ENCODE results near the gene EPAS1. TPM values are rescaled to one million over a fixed set of nuclear protein-coding genes. Genes with fewer than 3 reads are reported as not detected.

EPAS1 gene
- total and polyA plus RNA-seq, 2 of the 13 experiments (the other 11 are each of a cell fraction or from before 2014, with no cell fraction given): 47.1 to 182 TPM

GRCh38 chr2:46264447-46264846 is 32.8 kb upstream of the EPAS1 start:
- FAIRE-seq (no peak), DNase-seq (ENCODE audit: low spot score) (no peak), ATAC-seq (peak; percentile 75)
- no peak overlapping the region for H3K4me2 ChIP-seq (ENCODE audit: low read depth, low read length)
- ChIA-PET CTCF (ENCODE audit: low intra/inter-chr PET ratio, low total read pairs) (no interaction called here), POLR2A (interaction anchor here (0.7 kb wide), 1 partner anchor 82 kb away, joined by 3 read pairs; no protein-coding TSS in a partner anchor)
- H2AFZ ChIP-seq (ENCODE audit: low read length): no peak overlapping the region
- H3K4me3 ChIP-seq (replicated peaks in 1 of 3; ENCODE audit: insufficient read depth in 1 of 3, low read depth in 2 of 3, low read length in 3 of 3): no peak overlapping the region
- in situ Hi-C loops (cut with HindIII; ENCODE audit: extremely low pct_ligation_motif_present, low pct_unique_long_range_greater_than_20kb) (no loop called here), intact Hi-C loops (cut with micrococcal nuclease; ENCODE audit: unreplicated experiment) (no loop called here)
- peaks cover 8% of the 10 kb centered on the region; the same call in 1 of the 2 replicates for H3K4me1 ChIP-seq (ENCODE audit: insufficient read depth, low read length)
- no peaks in the 10 kb centered on the region for H4K20me1 ChIP-seq (ENCODE audit: insufficient read depth, low read length)
- no peaks in the 10 kb centered on the region for H3K79me2 ChIP-seq (ENCODE audit: insufficient read depth, low read length)
- BruUV-seq (replicated peaks): no TSS peak
- WGBS (ENCODE audit: low lambda C conversion rate): 4% methylated on average over 2 of the region's 2 CpGs
- no peaks in the 10 kb centered on the region for H3K9me3 ChIP-seq (ENCODE audit: low read length)
- TF ChIP-seq RAD21 (CRISPR knock-in tag; IDR thresholded peaks at IDR 0.05) (no peak), ZBTB20 (CRISPR knock-in tag; IDR thresholded peaks at IDR 0.05; ENCODE audit: borderline replicate concordance, low read depth) (no peak), TEAD2 (CRISPR knock-in tag; IDR thresholded peaks at IDR 0.05) (no peak), LCORL (IDR thresholded peaks at IDR 0.05) (no peak), LCORL (CRISPR knock-in tag; IDR thresholded peaks at IDR 0.05) (no peak), XBP1 (CRISPR knock-in tag; IDR thresholded peaks at IDR 0.05) (no peak), POLR2AphosphoS5 (IDR thresholded peaks at IDR 0.05; ENCODE audit: low read depth, low read length) (no peak), ZNF7 (CRISPR knock-in tag; IDR thresholded peaks at IDR 0.05) (no peak), ZNF609 (CRISPR knock-in tag; IDR thresholded peaks at IDR 0.05; ENCODE audit: borderline replicate concordance) (no peak), AHR (CRISPR knock-in tag; IDR thresholded peaks at IDR 0.05) (no peak), AFF4 (CRISPR knock-in tag; IDR thresholded peaks at IDR 0.05) (no peak), ZMAT3 (CRISPR knock-in tag; conservative IDR thresholded peaks at IDR 0.05) (no peak), ZNF841 (CRISPR knock-in tag; IDR thresholded peaks at IDR 0.05; ENCODE audit: borderline replicate concordance) (no peak), SP2 (CRISPR knock-in tag; IDR thresholded peaks at IDR 0.05) (no peak)
- no peak overlapping the region for H3K27ac ChIP-seq (ENCODE audit: extremely low read length, insufficient read depth, low read length)
- H3K27me3 ChIP-seq (ENCODE audit: control insufficient read depth in 1 of 2, insufficient read depth in 2 of 2, low read length in 2 of 2): peaks cover 1 to 9% of the 10 kb centered on the region in 2 experiments; a peak in 3 of 5 replicates
- H3K9ac ChIP-seq (ENCODE audit: insufficient read depth, low read depth, low read length): no peak overlapping the region
- H3K36me3 ChIP-seq (replicated peaks in 1 of 2; ENCODE audit: control insufficient read depth in 1 of 2, insufficient read depth in 2 of 2, low read length in 2 of 2): no peaks in the 10 kb centered on the region
